ENCODE data around the gene SCMH1. TPM values are rescaled to one million over a fixed set of nuclear protein-coding genes. Genes with fewer than 3 reads are reported as not detected.
"Not testable (repeated sequence)": the region's sequence is repeated elsewhere in the genome, so short reads cannot be mapped to it uniquely, and the experiment has no call there.

SCMH1 gene
- total RNA-seq, 1 donor from 2014 or later: 57.6 TPM

DNA sequence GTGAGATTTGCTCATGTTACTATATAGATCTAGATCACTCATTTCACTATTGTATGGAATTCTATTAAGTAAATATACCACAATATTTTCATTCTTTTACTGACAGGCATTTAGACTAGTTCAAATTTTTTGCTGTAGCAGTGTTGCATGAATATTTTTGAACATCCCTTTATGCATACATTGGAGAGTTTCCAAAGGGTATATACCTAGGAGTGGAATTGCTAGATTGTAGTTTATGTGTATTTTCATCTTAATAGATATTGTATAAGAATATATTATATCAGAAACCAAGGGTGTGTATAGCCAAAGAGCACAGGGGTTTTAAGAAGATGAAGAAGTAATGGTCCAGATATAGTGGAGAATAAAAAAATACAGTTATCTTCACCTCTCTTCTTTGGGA is 6.2 kb downstream of the SCMH1 start:
- DNase-seq (ENCODE audit: low spot score, unreplicated experiment): no peak
- Mint-ChIP-seq H3K4me3 (ENCODE audit: low read depth) (no peak overlapping the region), H3K9me3 (ENCODE audit: low read depth) (no peaks in the 10 kb centered on the region), H3K27ac (no peak overlapping the region), H3K36me3 (ENCODE audit: insufficient read depth) (no peaks in the 10 kb centered on the region), H3K27me3 (no peaks in the 10 kb centered on the region), H3K4me1 (ENCODE audit: low read depth) (peaks cover 15% of the 10 kb centered on the region)
- TF ChIP-seq, protein P1, sequence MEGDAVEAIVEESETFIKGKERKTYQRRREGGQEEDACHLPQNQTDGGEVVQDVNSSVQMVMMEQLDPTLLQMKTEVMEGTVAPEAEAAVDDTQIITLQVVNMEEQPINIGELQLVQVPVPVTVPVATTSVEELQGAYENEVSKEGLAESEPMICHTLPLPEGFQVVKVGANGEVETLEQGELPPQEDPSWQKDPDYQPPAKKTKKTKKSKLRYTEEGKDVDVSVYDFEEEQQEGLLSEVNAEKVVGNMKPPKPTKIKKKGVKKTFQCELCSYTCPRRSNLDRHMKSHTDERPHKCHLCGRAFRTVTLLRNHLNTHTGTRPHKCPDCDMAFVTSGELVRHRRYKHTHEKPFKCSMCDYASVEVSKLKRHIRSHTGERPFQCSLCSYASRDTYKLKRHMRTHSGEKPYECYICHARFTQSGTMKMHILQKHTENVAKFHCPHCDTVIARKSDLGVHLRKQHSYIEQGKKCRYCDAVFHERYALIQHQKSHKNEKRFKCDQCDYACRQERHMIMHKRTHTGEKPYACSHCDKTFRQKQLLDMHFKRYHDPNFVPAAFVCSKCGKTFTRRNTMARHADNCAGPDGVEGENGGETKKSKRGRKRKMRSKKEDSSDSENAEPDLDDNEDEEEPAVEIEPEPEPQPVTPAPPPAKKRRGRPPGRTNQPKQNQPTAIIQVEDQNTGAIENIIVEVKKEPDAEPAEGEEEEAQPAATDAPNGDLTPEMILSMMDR (IDR thresholded peaks at IDR 0.05; ENCODE audit: unreplicated experiment): no peak

DNA sequence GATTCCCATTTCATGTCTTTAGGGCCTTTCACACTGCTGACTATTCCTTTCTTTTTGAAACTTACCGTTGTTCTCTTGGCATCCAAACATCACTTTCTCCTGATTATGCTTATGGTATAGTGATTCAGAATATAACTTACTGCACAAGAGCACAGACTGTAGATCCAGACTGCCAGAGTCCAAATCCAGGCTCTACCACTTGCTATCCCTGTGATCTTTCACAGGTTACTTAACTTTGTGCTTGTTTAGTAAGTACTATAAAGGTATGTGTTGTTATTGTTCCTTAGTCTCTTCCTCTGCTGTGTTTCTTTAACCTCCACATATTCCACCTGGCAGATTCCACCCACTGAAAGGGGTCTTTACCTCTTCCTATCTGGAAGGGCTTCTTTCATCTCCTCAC is 8.4 kb downstream of the SCMH1 start:
- Mint-ChIP-seq H3K27me3 (no peaks in the 10 kb centered on the region), H3K27ac (no peak overlapping the region), H3K4me3 (ENCODE audit: low read depth) (no peak overlapping the region), H3K36me3 (ENCODE audit: insufficient read depth) (peaks cover 7% of the 10 kb centered on the region), H3K9me3 (ENCODE audit: low read depth) (no peaks in the 10 kb centered on the region), H3K4me1 (ENCODE audit: low read depth) (peaks cover 15% of the 10 kb centered on the region)
- DNase-seq (ENCODE audit: low spot score, unreplicated experiment): no peak
- TF ChIP-seq, protein P1 (IDR thresholded peaks at IDR 0.05; ENCODE audit: unreplicated experiment): no peak

DNA sequence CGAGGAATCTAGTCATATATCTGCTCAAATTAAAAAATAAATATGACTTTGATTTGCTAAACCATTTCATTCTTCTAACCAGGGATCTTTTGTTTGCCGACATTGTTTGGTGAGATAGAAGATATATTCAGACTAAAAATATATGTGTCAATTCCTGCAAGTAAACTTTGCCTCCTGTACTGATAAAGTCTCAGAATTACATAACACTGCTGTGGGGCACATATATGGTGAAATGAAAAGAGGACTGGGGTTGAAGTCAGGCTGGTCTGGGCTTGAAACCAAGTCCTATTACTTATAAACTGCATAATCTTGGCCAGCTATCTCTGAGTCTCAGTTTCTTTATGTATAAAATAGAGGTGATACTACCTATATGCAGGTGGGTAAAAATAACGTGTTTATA is 9.8 kb downstream of the SCMH1 start:
- no peak overlapping the region for H3K4me3 Mint-ChIP-seq (ENCODE audit: low read depth)
- H3K36me3 Mint-ChIP-seq (ENCODE audit: insufficient read depth): peaks cover 10% of the 10 kb centered on the region
- H3K4me1 Mint-ChIP-seq (ENCODE audit: low read depth): peaks cover 17% of the 10 kb centered on the region
- no peaks in the 10 kb centered on the region for H3K27me3 Mint-ChIP-seq
- TF ChIP-seq, protein P1 (IDR thresholded peaks at IDR 0.05; ENCODE audit: unreplicated experiment): no peak
- DNase-seq (ENCODE audit: low spot score, unreplicated experiment): no peak
- H3K27ac Mint-ChIP-seq: no peak overlapping the region
- H3K9me3 Mint-ChIP-seq (ENCODE audit: low read depth): no peaks in the 10 kb centered on the region

DNA sequence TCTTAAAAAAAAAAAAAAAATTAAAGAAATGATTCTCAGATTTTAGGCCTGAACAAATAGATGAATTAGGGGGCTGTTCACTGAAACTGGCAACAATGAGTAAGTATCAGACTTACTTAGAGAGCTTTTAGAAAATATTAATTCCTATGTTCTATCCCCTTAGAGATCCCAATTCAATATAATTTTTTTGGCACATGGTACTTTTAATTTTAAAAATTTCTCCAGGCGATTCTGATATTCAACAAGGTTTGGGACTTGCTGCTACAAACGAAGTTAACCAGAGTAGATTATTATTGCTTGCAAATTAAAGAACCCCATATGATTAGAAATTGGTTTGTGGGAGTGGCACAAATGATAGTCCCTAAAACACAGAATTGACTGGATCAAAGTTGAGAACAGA is 11.4 kb downstream of the SCMH1 start:
- Mint-ChIP-seq H3K27ac (no peak overlapping the region), H3K4me1 (ENCODE audit: low read depth) (peaks cover 14% of the 10 kb centered on the region)
- TF ChIP-seq, protein P1 (IDR thresholded peaks at IDR 0.05; ENCODE audit: unreplicated experiment): no peak

DNA sequence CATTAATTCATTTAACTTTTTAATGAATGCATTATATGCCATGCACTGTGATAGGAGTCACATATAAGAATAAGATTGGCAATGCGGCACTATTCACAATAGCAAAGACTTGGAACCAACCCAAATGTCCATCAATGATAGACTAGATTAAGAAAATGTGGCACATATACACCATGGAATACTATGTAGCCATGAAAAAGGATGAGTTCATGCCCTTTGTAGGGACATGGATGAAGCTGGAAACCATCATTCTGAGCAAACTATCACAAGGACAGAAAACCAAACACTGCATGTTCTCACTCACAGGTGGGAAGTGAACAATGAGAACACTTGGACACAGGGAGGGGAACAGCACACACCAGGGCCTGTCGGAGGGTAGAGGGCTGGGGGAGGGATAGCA is 12.9 kb downstream of the SCMH1 start:
- not testable (repeated sequence) for H3K4me3 Mint-ChIP-seq (ENCODE audit: low read depth); H3K27me3 Mint-ChIP-seq; H3K27ac Mint-ChIP-seq; DNase-seq (ENCODE audit: low spot score, unreplicated experiment); H3K9me3 Mint-ChIP-seq (ENCODE audit: low read depth); H3K36me3 Mint-ChIP-seq (ENCODE audit: insufficient read depth)
- H3K4me1 Mint-ChIP-seq (ENCODE audit: low read depth): peaks cover 18% of the 10 kb centered on the region

More for the DNA sequence above, 11.4 kb downstream of the SCMH1 start:
- Mint-ChIP-seq H3K27me3 (no peaks in the 10 kb centered on the region), H3K9me3 (ENCODE audit: low read depth) (no peaks in the 10 kb centered on the region), H3K4me3 (ENCODE audit: low read depth) (no peak overlapping the region), H3K36me3 (ENCODE audit: insufficient read depth) (peaks cover 10% of the 10 kb centered on the region)
- DNase-seq (ENCODE audit: low spot score, unreplicated experiment): no peak

DNA sequence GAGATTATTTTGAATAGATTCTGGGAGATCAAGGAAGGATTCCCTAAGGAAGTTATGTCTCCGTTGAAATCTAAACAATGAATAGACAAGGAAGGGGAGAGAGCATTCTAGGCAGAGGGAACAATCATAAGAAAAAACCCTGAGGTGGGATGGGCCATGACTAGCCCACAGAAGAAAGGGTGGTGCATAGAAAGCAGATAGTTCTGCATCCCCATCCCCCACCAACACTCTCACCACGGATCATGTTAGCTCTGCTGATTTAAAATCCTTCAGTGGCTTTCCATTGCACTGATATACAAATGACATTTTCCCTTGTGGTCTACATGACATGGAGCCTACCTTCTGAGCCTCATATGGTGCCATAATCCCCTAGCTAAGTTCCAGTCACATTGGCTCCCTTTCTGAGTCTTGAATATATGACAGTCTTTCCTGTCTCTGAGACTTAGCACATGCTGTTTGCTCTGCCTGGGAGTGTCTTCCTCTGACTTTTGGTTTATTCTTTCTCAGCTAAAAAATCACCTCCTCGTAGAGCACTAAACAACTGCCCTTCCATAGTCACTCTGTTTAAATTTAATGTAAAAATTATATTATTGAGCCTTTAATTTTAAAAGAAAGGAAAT is 15.2 kb downstream of the SCMH1 start:
- peaks cover 12% of the 10 kb centered on the region for H3K36me3 Mint-ChIP-seq (ENCODE audit: insufficient read depth)
- TF ChIP-seq, protein P1 (IDR thresholded peaks at IDR 0.05; ENCODE audit: unreplicated experiment): no peak
- no peaks in the 10 kb centered on the region for H3K27me3 Mint-ChIP-seq
- H3K4me1 Mint-ChIP-seq (ENCODE audit: low read depth): peaks cover 18% of the 10 kb centered on the region
- no peak overlapping the region for H3K27ac Mint-ChIP-seq
- H3K4me3 Mint-ChIP-seq (ENCODE audit: low read depth): no peak overlapping the region
- no peaks in the 10 kb centered on the region for H3K9me3 Mint-ChIP-seq (ENCODE audit: low read depth)
- DNase-seq (ENCODE audit: low spot score, unreplicated experiment): no peak
